Liver (tissue), 9 donors: Measurements from ENCODE around the gene WSCD2. TPM values are rescaled to one million over a fixed set of nuclear protein-coding genes. Genes with fewer than 3 reads are reported as not detected.
A peak's percentile ranks its signal among the peaks of the same experiment; 100 is the strongest.

Experiments used
- DNase-seq: peaks from one replicate; pipeline ENCODE4 v3.0.0-alpha.2; 2017; ENCODE audit warnings: low spot score
- H3K27ac ChIP-seq, 2 donors: one replicate each; pipeline ENCODE4 v1.7.0; 2013; ENCODE audit warnings: inconsistent platforms in 2 of 2, low read length in 2 of 2, control low read depth in 1 of 2, low read depth in 1 of 2, mild to moderate bottlenecking in 1 of 2
- H3K27me3 ChIP-seq, 4 donors: one replicate each; pipeline versions ENCODE4 v1.6.1 to v1.7.0; 2013; ENCODE audit warnings: low read length in 3 of 4, inconsistent platforms in 1 of 4, mild to moderate bottlenecking in 1 of 4, moderate library complexity in 1 of 4; ENCODE audit not compliant: control insufficient read depth in 4 of 4, insufficient read depth in 4 of 4
- H3K36me3 ChIP-seq, 4 donors: one replicate each; pipeline versions ENCODE4 v1.6.1 to v1.7.0; 2013; ENCODE audit warnings: low read length in 3 of 4, mild to moderate bottlenecking in 3 of 4, low read depth in 1 of 4, moderate library complexity in 1 of 4; ENCODE audit not compliant: control insufficient read depth in 4 of 4, insufficient read depth in 3 of 4
- H3K4me1 ChIP-seq, 4 donors: one replicate each; pipeline versions ENCODE4 v1.6.1 to v1.7.0; 2013; ENCODE audit warnings: low read length in 3 of 4, mild to moderate bottlenecking in 3 of 4, moderate library complexity in 1 of 4; ENCODE audit not compliant: control insufficient read depth in 4 of 4, insufficient read depth in 4 of 4
- H3K4me3 ChIP-seq, 3 donors: one replicate each; pipeline versions ENCODE4 v1.6.1 to v1.7.0; 2013; ENCODE audit warnings: low read length in 3 of 3, control low read depth in 1 of 3, low read depth in 1 of 3, mild to moderate bottlenecking in 1 of 3
- H3K9ac ChIP-seq, 2 donors: one replicate each; pipeline ENCODE4 v1.7.0; 2013; ENCODE audit warnings: low read length in 2 of 2, mild to moderate bottlenecking in 2 of 2, moderate library complexity in 2 of 2, control low read depth in 1 of 2, low read depth in 1 of 2
- H3K9me3 ChIP-seq, 4 donors: one replicate each; pipeline versions ENCODE4 v1.6.1 to v1.7.0; 2013; ENCODE audit warnings: low read length in 3 of 4; ENCODE audit not compliant: control insufficient read depth in 4 of 4
- ATF3 ChIP-seq: IDR thresholded peaks from 2 replicates; pipeline ENCODE4 v1.6.1; 2016; ENCODE audit warnings: antibody characterized with exemption
- CTCF ChIP-seq: fragments of 150-350 bp; IDR thresholded peaks from 2 replicates; pipeline ENCODE4 v1.5.1; 2017; ENCODE audit warnings: improper control_type of control experiment, low read depth, low read length; ENCODE audit not compliant: missing input control
- EGR1 ChIP-seq, 2 donors: IDR thresholded peaks; 2 replicates each; pipeline ENCODE4 v1.6.1; 2016 to 2018; ENCODE audit warnings: antibody characterized with exemption in 2 of 2, low read depth in 2 of 2
- FOXA2 ChIP-seq: IDR thresholded peaks from 2 replicates; pipeline ENCODE4 v1.6.1; 2016; ENCODE audit warnings: antibody characterized with exemption
- GABPA ChIP-seq, 2 donors: IDR thresholded peaks in 1 of 2; conservative IDR thresholded peaks in 1 of 2; 2 replicates each; pipeline ENCODE4 v1.6.1; 2016; ENCODE audit warnings: antibody characterized with exemption in 2 of 2, mild to moderate bottlenecking in 1 of 2, moderate library complexity in 1 of 2
- HNF4A ChIP-seq, 2 donors: conservative IDR thresholded peaks; 2 replicates each; pipeline ENCODE4 v1.6.1; 2016; ENCODE audit warnings: antibody characterized with exemption in 2 of 2, mild to moderate bottlenecking in 2 of 2
- JUND ChIP-seq, 2 donors: IDR thresholded peaks; 2 replicates each; pipeline ENCODE4 v1.6.1; 2016; ENCODE audit warnings: antibody characterized with exemption in 2 of 2
- MAX ChIP-seq: IDR thresholded peaks from 2 replicates; pipeline ENCODE4 v1.6.1; 2016; ENCODE audit warnings: antibody characterized with exemption
- RAD21 ChIP-seq, 2 donors: IDR thresholded peaks; 2 replicates each; pipeline ENCODE4 v1.6.1; 2016; ENCODE audit warnings: antibody characterized with exemption in 2 of 2, mild to moderate bottlenecking in 2 of 2
- REST ChIP-seq: IDR thresholded peaks from 2 replicates; pipeline ENCODE4 v1.6.1; 2016; ENCODE audit warnings: antibody characterized with exemption, mild to moderate bottlenecking
- RXRA ChIP-seq, 2 donors: IDR thresholded peaks; 2 replicates each; pipeline ENCODE4 v1.6.1; 2017 to 2018; ENCODE audit warnings: antibody characterized with exemption in 2 of 2, mild to moderate bottlenecking in 1 of 2
- SP1 ChIP-seq: IDR thresholded peaks from 2 replicates; pipeline ENCODE4 v1.6.1; 2018; ENCODE audit warnings: antibody characterized with exemption, mild to moderate bottlenecking
- TAF1 ChIP-seq: conservative IDR thresholded peaks from 2 replicates; pipeline ENCODE4 v1.6.1; 2016; ENCODE audit warnings: antibody characterized with exemption, mild to moderate bottlenecking
- YY1 ChIP-seq: IDR thresholded peaks from 2 replicates; pipeline ENCODE4 v1.6.1; 2016; ENCODE audit warnings: antibody characterized with exemption, mild to moderate bottlenecking
- ZBTB33 ChIP-seq: IDR thresholded peaks from 2 replicates; pipeline ENCODE4 v1.6.1; 2016; ENCODE audit warnings: antibody characterized with exemption
- WGBS: extraction: QIAGEN DNeasy Blood & Tissue Kit; methylation state at CpG from one replicate; pipeline ENCODE4 v1.1.7; 2013; 5-methylcytosine and 5-hydroxymethylcytosine counted together
- polyA plus RNA-seq, 2 donors: library from polyadenylated mRNA; stranded (reverse) in 1 of 2; unstranded in 1 of 2; fragments of 200-250 nt in 1 of 2; fragments of >200 nt in 1 of 2; fragmentation: Nextera tagmentation in 1 of 2; extraction: Ambion mirVana in 1 of 2; gene quantifications; one replicate each; pipeline versions ENCODE4 v1.2.1 to v1.2.3, GENCODE V29; 2013 to 2015
- total RNA-seq, 2 donors: library from RNA; depleted of rRNA; stranded (reverse); fragments of >200 nt; gene quantifications; one replicate each; pipeline ENCODE4 v1.2.3, GENCODE V29; 2014
- donor health status: healthy.
- donor health status: healthy.
- donor health status: healthy.
- donor health status: healthy.
- donor health status: healthy.

Gene WSCD2
- total and polyA plus RNA-seq, 4 donors, result under 0.01 to 0.09 (median 0.05) TPM; not detected in 1

GRCh38 chr12:108234158-108234557 is 105.1 kb downstream of the WSCD2 start:
- no peak overlapping the region for H3K4me3 ChIP-seq
- H3K9ac ChIP-seq, result no peak overlapping the region
- 79% methylated on average over 6 of the region's 6 CpGs for WGBS
- H3K27ac ChIP-seq, result no peak overlapping the region
- H3K27me3 ChIP-seq, result peaks cover 0 to 2% (median 1%) of the 10 kb centered on the region in 4 donors
- no peak for DNase-seq
- peaks cover 0 to 8% (median 3%) of the 10 kb centered on the region in 4 donors for H3K9me3 ChIP-seq
- TF ChIP-seq RAD21 (IDR thresholded peaks at IDR 0.05) (peak; percentile 50 to 65), CTCF (peak; percentile 20), ZBTB33 (no peak), JUND (IDR thresholded peaks at IDR 0.05) (no peak)
- no peaks in the 10 kb centered on the region for H3K36me3 ChIP-seq
- H3K4me1 ChIP-seq, result no peaks in the 10 kb centered on the region

GRCh38 chr12:108235197-108235984 is 106.3 kb downstream of the WSCD2 start:
- TF ChIP-seq YY1 (no peak), EGR1 (IDR thresholded peaks at IDR 0.05; ENCODE audit: low read depth in 2 of 2) (no peak), SP1 (no peak), RAD21 (IDR thresholded peaks at IDR 0.05) (no peak), GABPA (IDR thresholded peaks at IDR 0.05 in 1 of 2, conservative IDR thresholded peaks at IDR 0.05 in 1 of 2) (no peak), TAF1 (no peak), MAX (no peak), ZBTB33 (no peak), RXRA (IDR thresholded peaks at IDR 0.05) (no peak), JUND (IDR thresholded peaks at IDR 0.05) (no peak), HNF4A (conservative IDR thresholded peaks at IDR 0.05) (no peak), ATF3 (no peak), FOXA2 (no peak), REST (no peak)
- 48% methylated on average over 5 of the region's 5 CpGs for WGBS
- Histone ChIP-seq H3K4me3 (no peak overlapping the region), H3K9me3 (peaks cover 0 to 8% (median 3%) of the 10 kb centered on the region in 4 donors), H3K27ac (no peak overlapping the region), H3K27me3 (peaks cover 0 to 2% (median 1%) of the 10 kb centered on the region in 4 donors), H3K4me1 (no peaks in the 10 kb centered on the region), H3K9ac (no peak overlapping the region), H3K36me3 (no peaks in the 10 kb centered on the region)
- DNase-seq, result no peak
